Adrenal gland (tissue), 5 donors: Measurements from ENCODE around the gene CAMTA1.

ENCODE experiments used
- POLR2A ChIP-seq, 2 donors: fragments of 450-650 bp; IDR thresholded peaks; one replicate each; pipeline ENCODE4 v1.6.1; 2017; ENCODE audit warnings: antibody characterized with exemption in 2 of 2, mild to moderate bottlenecking in 2 of 2, moderate library complexity in 1 of 2
- TF ChIP-seq, protein P1 (sequence below), 6 experiments: fragments of 450-650 bp in 4 of 6; fragments of 200-600 bp in 2 of 6; sonication (generic) in 1 of 6; IDR thresholded peaks; 1 replicate in 5 of 6; 2 replicates in 1 of 6; pipeline versions ENCODE4 v1.5.1 to v1.8.0; 2016 to 2021; ENCODE audit warnings: antibody characterized with exemption in 6 of 6, mild to moderate bottlenecking in 2 of 6, moderate library complexity in 1 of 6
- donor health status: DM: no; HTN: no; CAD: no.

DNA sequence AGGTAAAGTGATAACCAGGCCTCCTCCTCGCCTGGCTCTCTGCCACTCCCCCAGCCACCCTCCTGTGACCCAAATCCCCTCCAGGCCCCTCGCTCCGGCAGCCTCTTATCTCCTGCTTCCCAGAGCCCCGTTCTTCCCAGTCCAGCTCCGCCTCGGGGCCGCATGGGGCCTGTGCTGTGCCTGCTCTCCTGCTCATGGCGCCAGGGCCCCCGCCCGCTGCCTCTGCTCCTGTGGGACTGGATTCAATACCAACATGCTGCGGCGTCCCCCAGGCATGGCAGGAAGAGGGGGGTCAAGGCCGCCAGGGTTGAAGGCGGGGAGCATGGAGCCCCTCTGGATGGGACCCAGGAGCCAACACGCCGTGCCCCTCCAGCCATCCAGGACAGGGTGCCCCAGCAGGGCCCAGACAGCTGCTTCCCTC lies 772.8 kb downstream of the CAMTA1 start:
- TF ChIP-seq, protein P1, sequence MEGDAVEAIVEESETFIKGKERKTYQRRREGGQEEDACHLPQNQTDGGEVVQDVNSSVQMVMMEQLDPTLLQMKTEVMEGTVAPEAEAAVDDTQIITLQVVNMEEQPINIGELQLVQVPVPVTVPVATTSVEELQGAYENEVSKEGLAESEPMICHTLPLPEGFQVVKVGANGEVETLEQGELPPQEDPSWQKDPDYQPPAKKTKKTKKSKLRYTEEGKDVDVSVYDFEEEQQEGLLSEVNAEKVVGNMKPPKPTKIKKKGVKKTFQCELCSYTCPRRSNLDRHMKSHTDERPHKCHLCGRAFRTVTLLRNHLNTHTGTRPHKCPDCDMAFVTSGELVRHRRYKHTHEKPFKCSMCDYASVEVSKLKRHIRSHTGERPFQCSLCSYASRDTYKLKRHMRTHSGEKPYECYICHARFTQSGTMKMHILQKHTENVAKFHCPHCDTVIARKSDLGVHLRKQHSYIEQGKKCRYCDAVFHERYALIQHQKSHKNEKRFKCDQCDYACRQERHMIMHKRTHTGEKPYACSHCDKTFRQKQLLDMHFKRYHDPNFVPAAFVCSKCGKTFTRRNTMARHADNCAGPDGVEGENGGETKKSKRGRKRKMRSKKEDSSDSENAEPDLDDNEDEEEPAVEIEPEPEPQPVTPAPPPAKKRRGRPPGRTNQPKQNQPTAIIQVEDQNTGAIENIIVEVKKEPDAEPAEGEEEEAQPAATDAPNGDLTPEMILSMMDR (IDR thresholded peaks at IDR 0.05): no peak
- no peak for TF ChIP-seq POLR2A (IDR thresholded peaks at IDR 0.05)
